HG03354 (cell line): Measurements from ENCODE around the gene WRNIP1.

Experiments used
- ATAC-seq: cut with Tn5 transposase; IDR thresholded peaks from one replicate; pipeline ENCODE4 v1.9.1; 2021; ENCODE audit warnings: mild to moderate bottlenecking; ENCODE audit not compliant: unreplicated experiment, poor library complexity, severe bottlenecking

WRNIP1 gene

DNA sequence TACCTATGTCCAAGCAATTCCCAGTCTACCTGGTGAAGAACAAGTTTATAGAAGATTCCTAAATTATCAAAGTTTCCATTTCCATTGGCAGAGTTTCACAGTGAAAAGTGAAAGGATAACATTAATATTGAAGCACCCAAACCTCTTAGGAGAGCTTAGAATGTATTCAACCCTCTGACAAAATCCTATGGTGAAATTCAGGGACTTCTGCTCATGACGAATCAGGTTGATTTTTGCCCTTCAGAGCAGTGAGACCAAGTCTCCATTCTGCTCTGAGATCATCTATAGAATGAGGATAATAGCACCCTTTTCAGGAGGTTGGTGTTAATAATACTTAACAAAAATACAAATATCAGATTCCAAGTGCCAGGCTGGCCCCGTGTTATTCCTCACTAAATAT, 60.9 kb downstream of the WRNIP1 start:
- no peak for ATAC-seq

- ATAC-seq: no peak
Observed at GRCh38 chr6:2827142-2827541, 61.9 kb downstream of the WRNIP1 start.

GRCh38 chr6:2828629-2829028, 63.4 kb downstream of the WRNIP1 start:
- no peak for ATAC-seq

GRCh38 chr6:2829253-2829652, 64.1 kb downstream of the WRNIP1 start:
- ATAC-seq: no peak

DNA sequence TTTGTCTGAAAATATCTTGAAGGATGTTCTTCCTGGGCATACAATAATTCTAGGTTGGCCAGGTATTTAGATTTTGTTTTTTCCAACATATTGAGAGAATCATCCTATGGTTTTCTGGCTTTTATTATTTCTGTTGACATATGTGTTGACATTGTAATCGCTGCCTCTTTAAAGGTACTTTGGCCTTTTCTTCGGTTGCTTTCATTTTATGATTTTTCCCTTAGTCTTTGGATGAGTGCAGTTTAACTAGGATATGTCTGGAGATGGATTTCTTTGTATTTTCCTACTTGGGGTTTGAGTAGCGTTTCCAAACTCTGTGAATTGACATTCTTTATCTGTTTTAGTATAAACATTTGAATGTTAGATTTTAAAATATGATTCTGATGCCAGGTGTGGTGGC, 65.0 kb downstream of the WRNIP1 start:
- ATAC-seq: no peak

- ATAC-seq: no peak
Observed at GRCh38 chr6:2831392-2831791, 66.2 kb downstream of the WRNIP1 start.

GRCh38 chr6:2834262-2834661, 69.1 kb downstream of the WRNIP1 start:
- no peak for ATAC-seq
